ENCODE results near the gene CFAP53.
A peak's percentile ranks its signal among the peaks of the same experiment; 100 is the strongest.

CFAP53 gene

DNA sequence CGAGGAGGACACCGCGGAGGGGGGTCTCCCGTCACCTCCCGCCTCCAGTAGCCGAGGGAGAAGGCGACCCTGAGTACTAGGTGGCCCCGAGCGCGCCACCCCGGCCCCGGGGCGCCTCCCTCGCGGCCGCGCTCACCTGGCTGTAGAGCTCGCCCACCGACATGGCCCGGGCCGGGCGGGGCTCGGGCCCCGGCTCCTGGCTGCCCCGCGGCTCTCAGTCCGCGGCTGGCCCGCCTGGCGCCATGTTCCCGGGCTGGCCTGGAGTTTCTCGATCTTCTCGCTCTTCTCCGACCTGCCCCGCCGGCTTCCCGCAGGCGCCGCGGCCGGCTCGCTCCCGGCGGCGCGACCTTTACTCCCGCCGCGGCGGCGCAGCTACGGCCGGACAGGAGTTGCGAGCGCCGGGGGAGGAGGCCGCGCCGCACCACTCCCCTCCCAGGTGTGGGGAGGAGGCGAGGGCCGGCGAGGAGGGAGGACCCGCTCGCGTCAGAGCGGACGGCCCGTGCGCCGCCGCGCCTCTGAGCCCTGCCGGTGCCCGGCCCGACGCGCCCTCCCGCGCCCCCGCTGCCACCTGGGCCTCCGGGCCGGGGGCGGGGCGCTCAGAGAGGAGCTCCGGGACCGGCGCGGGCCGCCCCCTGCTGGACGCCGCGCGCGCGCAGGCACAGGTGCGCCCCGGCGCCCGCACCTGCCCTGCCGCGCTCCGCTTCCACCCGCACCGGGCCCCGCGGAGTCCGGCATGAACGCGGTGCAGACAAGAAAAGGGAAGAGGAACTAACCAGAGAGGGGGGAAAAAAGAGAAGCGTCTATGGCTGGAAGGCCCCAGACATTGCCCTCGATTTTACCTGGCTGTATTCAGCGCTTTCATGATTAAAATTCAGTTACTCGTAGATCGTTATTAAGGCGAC is 71.4 kb downstream of the CFAP53 start, which contains the start of gene MYO5B:
TSS of gene MYO5B (minus strand) at position 517 of the 902 bp plus-strand sequence. CDS start at position 163, 354 bp downstream.
- H3K9me3 ChIP-seq (ENCODE audit: control insufficient read depth, low read length), result no peaks in the 10 kb centered on the region
- peak within 1 kb of the TSS; percentile 87 for H3K9ac ChIP-seq (ENCODE audit: low read length)
- H3K27me3 ChIP-seq (ENCODE audit: control insufficient read depth, insufficient read depth, low read length), result peaks cover 14% of the 10 kb centered on the region
- H3K36me3 ChIP-seq (ENCODE audit: control insufficient read depth, insufficient read depth, low read length), result no peaks in the 10 kb centered on the region
- peaks cover 11% of the 10 kb centered on the region for H3K4me1 ChIP-seq (ENCODE audit: control insufficient read depth, insufficient read depth, low read length)
- peak within 1 kb of the TSS; percentile 52 for H3K4me3 ChIP-seq (ENCODE audit: low read length)

DNA sequence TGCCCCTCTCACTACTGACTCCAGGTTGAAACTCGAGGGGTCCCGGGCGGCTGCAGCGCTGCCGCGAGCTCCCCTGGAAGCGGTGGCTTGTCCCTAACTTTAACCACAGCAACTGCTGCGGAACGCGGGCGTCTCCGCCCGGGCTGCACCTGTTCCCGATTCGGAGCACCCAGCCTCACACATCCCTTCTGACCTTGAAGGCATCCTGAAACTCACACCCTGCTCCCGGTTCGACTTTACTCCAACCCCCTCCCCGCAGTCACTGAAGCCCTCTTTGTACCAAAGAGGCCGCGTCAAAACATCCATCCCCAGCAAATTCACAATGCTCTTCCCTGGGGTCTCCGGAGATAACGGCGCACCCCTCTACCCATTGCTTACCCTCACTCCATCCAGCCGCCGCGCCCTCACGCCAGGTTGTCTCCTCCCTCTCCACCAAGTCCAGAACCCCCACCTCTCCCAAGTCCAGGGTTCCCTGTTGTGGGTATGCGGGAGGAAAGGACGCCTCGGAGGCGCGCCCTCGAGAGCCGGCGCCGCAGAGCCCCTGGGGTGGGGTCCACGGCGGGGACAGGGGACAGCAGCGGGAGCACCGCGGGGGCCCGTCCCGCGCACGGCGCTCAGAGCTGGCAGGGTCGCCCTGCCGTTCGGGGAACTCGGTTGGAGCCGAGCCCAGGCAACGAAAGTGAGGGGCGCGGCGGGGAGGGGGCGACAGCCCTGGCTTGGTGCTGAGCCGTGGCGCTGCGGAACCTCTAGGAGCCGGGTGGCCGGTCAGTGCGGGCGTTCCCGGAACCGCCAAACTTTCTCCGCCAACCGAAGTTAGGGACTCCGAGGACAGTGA is 72.3 kb downstream of the CFAP53 start:
- Histone ChIP-seq H3K4me1 (ENCODE audit: control insufficient read depth, insufficient read depth, low read length) (peaks cover 15% of the 10 kb centered on the region), H3K36me3 (ENCODE audit: control insufficient read depth, insufficient read depth, low read length) (no peaks in the 10 kb centered on the region), H3K9ac (ENCODE audit: low read length) (peak overlapping the region; percentile 87), H3K4me3 (ENCODE audit: low read length) (peak overlapping the region; percentile 52), H3K9me3 (ENCODE audit: control insufficient read depth, low read length) (no peaks in the 10 kb centered on the region), H3K27me3 (ENCODE audit: control insufficient read depth, insufficient read depth, low read length) (peaks cover 14% of the 10 kb centered on the region)

DNA sequence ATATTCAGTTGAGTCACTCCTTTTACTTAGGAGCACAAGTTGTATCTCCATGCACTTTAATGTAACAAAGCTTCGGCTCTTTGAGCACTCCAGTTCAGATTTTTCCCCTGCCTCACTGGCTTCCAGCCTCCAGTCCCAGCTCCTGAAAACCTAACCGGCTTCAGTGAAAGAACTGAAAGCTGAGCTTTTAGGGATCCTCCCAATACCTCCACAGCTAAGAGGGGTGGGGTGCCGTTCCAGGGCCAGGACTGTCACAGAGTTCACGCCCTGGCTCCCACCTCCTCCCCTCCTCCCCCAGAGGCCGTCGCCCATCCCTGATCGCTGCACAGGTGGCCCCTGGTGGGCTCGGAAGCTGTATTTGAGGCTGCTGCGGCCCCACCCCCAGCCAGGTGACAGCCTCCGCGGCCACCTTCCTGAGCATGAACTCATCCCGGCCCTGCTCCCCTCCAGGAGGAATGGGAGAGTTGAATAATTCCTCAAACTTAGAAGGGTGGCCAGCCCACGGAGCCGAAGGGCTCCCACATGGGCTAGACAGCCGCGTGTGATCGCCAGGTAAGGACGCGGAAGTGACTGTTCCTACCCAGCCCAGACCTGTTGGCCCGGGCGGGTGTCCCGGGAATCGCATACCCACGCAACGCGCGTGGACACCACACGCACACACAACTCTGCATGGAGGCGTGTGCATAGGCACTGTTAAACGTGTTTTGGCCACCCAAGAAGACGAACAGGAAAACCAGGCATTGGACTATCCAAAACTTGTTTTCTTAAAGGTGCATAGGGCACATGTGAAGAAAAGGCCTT is 73.1 kb downstream of the CFAP53 start:
- H3K4me3 ChIP-seq (ENCODE audit: low read length), result peak overlapping the region; percentile 52
- peaks cover 14% of the 10 kb centered on the region for H3K27me3 ChIP-seq (ENCODE audit: control insufficient read depth, insufficient read depth, low read length)
- H3K9ac ChIP-seq (ENCODE audit: low read length), result peak overlapping the region; percentile 87
- H3K9me3 ChIP-seq (ENCODE audit: control insufficient read depth, low read length), result no peaks in the 10 kb centered on the region
- peaks cover 15% of the 10 kb centered on the region for H3K4me1 ChIP-seq (ENCODE audit: control insufficient read depth, insufficient read depth, low read length)
- no peaks in the 10 kb centered on the region for H3K36me3 ChIP-seq (ENCODE audit: control insufficient read depth, insufficient read depth, low read length)

DNA sequence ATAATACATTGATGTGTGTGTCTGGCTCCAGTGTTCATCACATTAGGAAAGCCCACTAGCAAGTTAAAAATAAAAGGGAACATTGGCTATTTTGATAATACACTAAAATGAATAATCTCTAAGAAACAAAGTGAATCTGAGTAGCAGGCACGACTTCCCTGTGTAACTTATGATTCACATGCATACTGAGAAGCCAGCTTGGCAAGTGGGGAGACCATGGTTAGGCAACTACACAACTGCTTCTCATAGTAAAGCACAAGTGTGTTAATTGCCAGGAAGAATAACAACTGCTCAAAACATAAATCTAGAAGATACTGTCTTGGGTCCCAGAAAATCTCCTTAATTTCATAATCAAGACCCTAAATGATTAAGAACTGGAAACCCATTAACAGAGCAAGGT is 75.4 kb downstream of the CFAP53 start:
- Histone ChIP-seq H3K4me1 (ENCODE audit: control insufficient read depth, insufficient read depth, low read length) (peaks cover 15% of the 10 kb centered on the region), H3K27me3 (ENCODE audit: control insufficient read depth, insufficient read depth, low read length) (peaks cover 8% of the 10 kb centered on the region)

DNA sequence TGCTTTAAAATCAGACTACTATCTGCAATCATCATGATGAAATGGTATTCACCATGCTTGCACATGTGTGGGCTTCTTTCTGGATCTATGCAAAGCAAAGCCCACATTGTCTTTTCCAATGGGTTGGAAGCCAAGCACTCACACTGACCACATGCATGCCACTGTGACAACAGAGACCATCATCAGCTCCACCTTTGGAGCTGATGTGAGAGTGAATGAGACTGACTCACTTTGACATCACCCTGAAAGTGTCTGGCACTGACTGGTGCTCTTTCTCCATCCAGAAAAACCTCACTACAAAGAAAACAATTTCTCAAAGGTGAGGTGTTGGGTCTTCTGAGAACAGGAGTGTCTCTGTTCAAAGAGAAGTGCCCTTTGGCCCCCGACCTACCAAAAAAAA is 76.1 kb downstream of the CFAP53 start:
- H3K9ac ChIP-seq (ENCODE audit: low read length), result no peak overlapping the region
- H3K4me1 ChIP-seq (ENCODE audit: control insufficient read depth, insufficient read depth, low read length), result peaks cover 15% of the 10 kb centered on the region
- H3K4me3 ChIP-seq (ENCODE audit: low read length), result no peak overlapping the region
- H3K27me3 ChIP-seq (ENCODE audit: control insufficient read depth, insufficient read depth, low read length), result peaks cover 1% of the 10 kb centered on the region
- H3K36me3 ChIP-seq (ENCODE audit: control insufficient read depth, insufficient read depth, low read length), result no peaks in the 10 kb centered on the region
- H3K9me3 ChIP-seq (ENCODE audit: control insufficient read depth, low read length), result no peaks in the 10 kb centered on the region

More for the DNA sequence above, 75.4 kb downstream of the CFAP53 start:
- Histone ChIP-seq H3K36me3 (ENCODE audit: control insufficient read depth, insufficient read depth, low read length) (no peaks in the 10 kb centered on the region), H3K4me3 (ENCODE audit: low read length) (no peak overlapping the region), H3K9me3 (ENCODE audit: control insufficient read depth, low read length) (no peaks in the 10 kb centered on the region), H3K9ac (ENCODE audit: low read length) (no peak overlapping the region)

DNA sequence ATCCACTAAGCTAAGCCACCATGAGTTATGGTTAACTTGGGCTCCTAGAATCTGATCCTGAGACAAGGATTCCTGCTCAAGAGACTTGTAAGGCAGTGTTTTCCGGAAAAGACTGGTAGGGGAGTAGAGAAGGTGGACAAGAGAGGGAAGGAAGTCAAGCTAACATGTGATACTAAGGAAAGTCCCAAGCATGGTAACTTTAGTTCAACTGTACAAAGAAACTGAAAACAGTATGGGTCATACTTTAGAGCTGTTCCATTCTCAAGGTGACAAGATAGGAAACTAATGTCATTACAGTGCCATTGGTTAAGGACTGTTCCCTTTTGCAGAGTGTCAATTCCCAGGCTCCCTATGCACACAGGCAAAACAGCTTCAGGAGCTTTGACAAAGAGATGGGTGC is 77.1 kb downstream of the CFAP53 start:
- Histone ChIP-seq H3K9ac (ENCODE audit: low read length) (no peak overlapping the region), H3K27me3 (ENCODE audit: control insufficient read depth, insufficient read depth, low read length) (no peaks in the 10 kb centered on the region), H3K4me3 (ENCODE audit: low read length) (no peak overlapping the region), H3K9me3 (ENCODE audit: control insufficient read depth, low read length) (no peaks in the 10 kb centered on the region), H3K4me1 (ENCODE audit: control insufficient read depth, insufficient read depth, low read length) (peaks cover 17% of the 10 kb centered on the region), H3K36me3 (ENCODE audit: control insufficient read depth, insufficient read depth, low read length) (no peaks in the 10 kb centered on the region)

DNA sequence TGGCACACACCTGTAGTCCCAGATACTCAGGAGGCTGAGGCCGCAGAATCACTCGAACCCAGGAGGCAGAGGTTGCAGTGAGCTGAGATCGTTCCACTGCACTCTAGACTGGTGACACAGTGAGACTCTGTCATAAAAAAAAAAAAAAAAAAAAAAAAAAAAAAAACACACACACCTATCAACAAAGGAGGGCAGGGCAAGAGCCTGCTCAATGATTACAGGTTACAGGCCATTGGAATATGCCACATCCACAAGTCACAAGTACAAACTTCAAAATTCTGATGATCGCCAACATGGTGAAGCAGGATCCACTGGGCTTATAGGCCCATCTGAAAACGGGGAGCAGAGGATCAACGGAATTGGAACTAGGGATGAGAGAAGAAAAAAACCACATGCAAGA is 77.6 kb downstream of the CFAP53 start:
- Histone ChIP-seq H3K4me1 (ENCODE audit: control insufficient read depth, insufficient read depth, low read length) (peaks cover 19% of the 10 kb centered on the region), H3K9ac (ENCODE audit: low read length) (no peak overlapping the region), H3K4me3 (ENCODE audit: low read length) (no peak overlapping the region), H3K36me3 (ENCODE audit: control insufficient read depth, insufficient read depth, low read length) (no peaks in the 10 kb centered on the region), H3K27me3 (ENCODE audit: control insufficient read depth, insufficient read depth, low read length) (no peaks in the 10 kb centered on the region), H3K9me3 (ENCODE audit: control insufficient read depth, low read length) (no peaks in the 10 kb centered on the region)

DNA sequence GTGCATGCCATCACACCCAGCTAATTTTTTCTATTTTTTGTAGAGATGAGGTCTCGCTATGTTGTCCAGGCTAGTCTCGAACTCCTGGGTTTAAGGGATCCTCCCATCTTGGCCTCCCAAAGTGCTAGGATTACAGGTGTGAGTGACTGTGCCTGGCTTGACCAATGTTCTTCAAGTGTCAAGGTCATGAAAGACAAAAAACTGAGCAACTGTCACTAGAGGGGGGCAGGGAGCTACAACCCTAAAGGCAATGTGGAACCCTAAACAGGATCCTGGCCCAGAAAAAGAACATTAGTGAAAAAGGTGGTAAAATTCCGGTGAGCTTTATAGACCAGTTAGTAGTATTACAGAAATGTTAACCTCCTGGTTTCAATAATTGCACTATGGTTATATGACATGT is 78.6 kb downstream of the CFAP53 start:
- Histone ChIP-seq H3K4me1 (ENCODE audit: control insufficient read depth, insufficient read depth, low read length) (peaks cover 16% of the 10 kb centered on the region), H3K4me3 (ENCODE audit: low read length) (no peak overlapping the region), H3K27me3 (ENCODE audit: control insufficient read depth, insufficient read depth, low read length) (no peaks in the 10 kb centered on the region), H3K36me3 (ENCODE audit: control insufficient read depth, insufficient read depth, low read length) (no peaks in the 10 kb centered on the region), H3K9me3 (ENCODE audit: control insufficient read depth, low read length) (no peaks in the 10 kb centered on the region), H3K9ac (ENCODE audit: low read length) (no peak overlapping the region)

DNA sequence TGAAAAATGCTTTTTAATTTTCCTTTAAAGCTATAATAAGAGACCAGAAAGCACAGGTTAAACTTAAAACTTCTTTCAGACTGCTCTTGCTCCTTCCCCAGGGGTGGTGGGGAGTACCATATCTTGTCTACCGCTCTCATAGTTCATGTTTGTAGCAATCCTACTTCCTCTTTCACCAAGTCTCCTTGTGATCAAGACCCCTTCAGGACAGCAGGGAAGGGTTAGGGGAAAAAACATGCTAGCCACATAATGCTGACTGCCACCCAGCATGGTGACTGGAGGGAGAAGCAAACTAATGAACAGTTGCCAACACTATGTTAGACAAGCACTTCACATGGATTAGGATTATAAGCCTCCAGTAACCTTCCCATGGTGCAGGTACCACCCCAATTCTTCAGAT is 79.9 kb downstream of the CFAP53 start:
- H3K27me3 ChIP-seq (ENCODE audit: control insufficient read depth, insufficient read depth, low read length), result no peaks in the 10 kb centered on the region

DNA sequence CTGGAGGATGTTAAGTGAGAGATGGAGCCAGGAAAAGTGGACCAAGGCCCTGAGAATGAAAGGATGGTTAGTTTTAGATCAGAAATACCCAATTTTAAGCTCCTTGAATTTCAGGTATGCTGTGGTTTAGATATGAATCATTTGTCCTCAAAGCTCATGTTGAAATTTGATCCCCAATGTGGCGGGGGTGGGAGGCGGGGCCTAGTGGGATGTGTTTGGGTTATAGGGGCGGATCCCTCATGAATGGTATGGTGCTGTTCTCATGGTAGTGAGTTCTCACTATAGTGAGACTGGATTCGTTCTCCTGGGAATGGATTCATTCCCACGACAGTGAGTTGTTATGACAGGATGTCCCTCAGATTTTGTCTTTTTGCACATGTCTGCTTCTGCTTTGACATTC is 82.7 kb downstream of the CFAP53 start:
- Histone ChIP-seq H3K36me3 (ENCODE audit: control insufficient read depth, insufficient read depth, low read length) (no peaks in the 10 kb centered on the region), H3K9me3 (ENCODE audit: control insufficient read depth, low read length) (no peaks in the 10 kb centered on the region), H3K9ac (ENCODE audit: low read length) (no peak overlapping the region), H3K4me1 (ENCODE audit: control insufficient read depth, insufficient read depth, low read length) (peaks cover 4% of the 10 kb centered on the region), H3K27me3 (ENCODE audit: control insufficient read depth, insufficient read depth, low read length) (no peaks in the 10 kb centered on the region), H3K4me3 (ENCODE audit: low read length) (no peak overlapping the region)

More for the DNA sequence above, 79.9 kb downstream of the CFAP53 start:
- no peaks in the 10 kb centered on the region for H3K9me3 ChIP-seq (ENCODE audit: control insufficient read depth, low read length)
- H3K36me3 ChIP-seq (ENCODE audit: control insufficient read depth, insufficient read depth, low read length), result no peaks in the 10 kb centered on the region
- peaks cover 13% of the 10 kb centered on the region for H3K4me1 ChIP-seq (ENCODE audit: control insufficient read depth, insufficient read depth, low read length)
- no peak overlapping the region for H3K9ac ChIP-seq (ENCODE audit: low read length)
- no peak overlapping the region for H3K4me3 ChIP-seq (ENCODE audit: low read length)

DNA sequence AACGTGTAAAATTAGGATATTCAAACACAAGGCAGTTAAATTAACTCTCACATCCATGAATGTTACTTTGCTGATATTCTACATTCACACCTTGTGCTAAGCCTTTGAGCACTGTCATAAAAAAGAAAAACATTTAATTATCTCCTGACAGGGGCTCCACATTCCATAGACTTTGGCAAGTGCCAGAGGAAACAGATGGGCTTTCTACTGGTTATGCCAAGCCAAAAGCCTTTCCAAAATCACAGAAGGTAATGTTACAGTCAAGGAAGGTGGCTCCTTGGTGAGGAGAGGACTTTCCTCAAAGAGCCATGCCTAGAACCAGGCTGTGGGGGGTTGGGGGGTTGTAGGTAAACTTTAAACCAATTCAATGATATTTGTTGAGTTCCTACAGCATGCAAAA is 83.8 kb downstream of the CFAP53 start:
- Histone ChIP-seq H3K9me3 (ENCODE audit: control insufficient read depth, low read length) (no peaks in the 10 kb centered on the region), H3K27me3 (ENCODE audit: control insufficient read depth, insufficient read depth, low read length) (no peaks in the 10 kb centered on the region), H3K9ac (ENCODE audit: low read length) (no peak overlapping the region), H3K4me3 (ENCODE audit: low read length) (no peak overlapping the region), H3K4me1 (ENCODE audit: control insufficient read depth, insufficient read depth, low read length) (peaks cover 6% of the 10 kb centered on the region), H3K36me3 (ENCODE audit: control insufficient read depth, insufficient read depth, low read length) (no peaks in the 10 kb centered on the region)

Measured in mucosa of stomach (tissue), 1 donor.